CD4-positive, alpha-beta T cell treated with Interleukin-21 for 1 hour (primary cell): ENCODE measurements around the gene RALGAPA2.

Experiments used
- DNase-seq: peaks from one replicate; pipeline ENCODE4 v3.0.0-alpha.2; 2020

Gene RALGAPA2

DNA sequence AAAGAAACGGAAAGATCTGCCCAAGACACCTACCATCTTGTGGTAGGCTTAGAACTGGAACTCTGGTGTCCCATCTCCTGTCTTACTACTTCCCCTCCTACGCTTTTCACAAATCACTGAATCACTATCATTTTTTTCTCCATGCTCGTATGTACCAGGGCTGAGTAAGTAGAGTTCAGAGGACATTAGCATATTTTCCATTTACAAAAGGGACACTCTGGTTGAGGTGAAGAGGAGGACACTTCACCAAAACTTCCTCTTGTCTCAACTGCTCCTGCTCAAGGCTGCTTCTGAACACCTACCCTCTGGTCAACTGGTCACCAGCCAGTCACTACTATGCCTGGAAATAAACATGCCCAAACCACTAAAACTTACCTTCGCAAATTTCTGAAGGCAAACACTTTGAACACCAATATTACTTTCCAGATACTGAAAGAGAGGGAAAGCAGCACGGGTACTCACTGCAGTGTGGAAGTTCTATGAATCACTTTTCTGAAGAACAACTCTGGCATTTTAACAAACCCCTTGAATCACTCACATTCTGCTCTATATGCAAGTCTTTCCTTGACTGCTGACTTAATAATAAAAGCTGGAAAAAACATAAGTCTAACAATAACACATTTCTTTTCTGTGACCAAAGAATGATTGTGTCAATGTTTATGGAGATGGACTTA, 221.2 kb downstream of the RALGAPA2 start:
- DNase-seq, result no peak

DNA sequence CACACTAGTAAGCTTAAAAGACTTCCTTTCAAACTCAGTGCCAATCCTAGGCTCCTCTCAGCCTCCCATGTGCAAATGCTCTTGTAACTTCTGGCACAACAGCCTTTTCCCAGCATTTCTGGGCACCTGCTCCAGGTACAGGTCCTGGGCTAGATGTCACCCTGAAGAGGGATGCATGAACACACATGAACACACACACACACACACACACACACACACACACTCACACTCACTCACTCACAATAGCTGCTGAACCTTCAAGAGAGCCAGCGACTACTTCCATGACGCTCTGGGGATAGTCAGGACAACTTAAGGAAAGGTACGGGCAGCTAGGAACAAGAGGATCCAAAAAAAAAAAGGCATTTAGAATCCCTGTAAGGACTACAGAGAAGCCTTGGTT, 221.8 kb downstream of the RALGAPA2 start:
- no peak for DNase-seq

DNA sequence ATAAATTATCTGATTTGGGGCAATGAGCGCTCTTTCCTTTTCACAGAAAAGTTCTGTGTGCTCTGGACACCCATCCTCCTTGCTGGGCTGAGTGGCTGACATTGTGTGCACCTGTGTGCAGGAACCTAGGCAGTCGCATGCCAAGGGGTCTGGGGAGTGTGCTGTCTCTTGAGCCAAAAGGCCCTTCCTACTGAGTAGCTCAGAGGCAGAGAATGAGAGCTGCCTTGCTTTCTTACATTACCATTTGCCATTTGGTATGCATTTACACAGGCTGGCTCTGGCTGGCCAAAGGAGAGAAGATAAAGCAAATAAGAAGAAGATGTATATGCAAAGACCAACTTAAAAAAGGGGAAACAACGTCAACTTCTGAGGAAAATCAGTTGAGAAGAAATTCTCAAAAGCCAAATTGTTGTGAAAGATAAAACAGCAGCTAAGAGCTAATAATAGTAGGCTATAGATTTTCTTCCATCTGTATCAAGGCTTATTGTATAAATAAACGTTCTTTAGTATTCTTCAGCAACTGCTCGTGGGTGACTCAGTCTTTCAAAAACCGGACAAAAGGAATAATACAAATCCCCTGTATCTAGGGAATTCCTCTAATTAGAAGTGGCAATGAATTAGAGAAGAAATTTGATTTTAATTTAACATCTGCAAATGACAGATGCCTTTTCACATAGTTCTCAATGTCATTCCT, 222.6 kb downstream of the RALGAPA2 start:
- no peak for DNase-seq

DNA sequence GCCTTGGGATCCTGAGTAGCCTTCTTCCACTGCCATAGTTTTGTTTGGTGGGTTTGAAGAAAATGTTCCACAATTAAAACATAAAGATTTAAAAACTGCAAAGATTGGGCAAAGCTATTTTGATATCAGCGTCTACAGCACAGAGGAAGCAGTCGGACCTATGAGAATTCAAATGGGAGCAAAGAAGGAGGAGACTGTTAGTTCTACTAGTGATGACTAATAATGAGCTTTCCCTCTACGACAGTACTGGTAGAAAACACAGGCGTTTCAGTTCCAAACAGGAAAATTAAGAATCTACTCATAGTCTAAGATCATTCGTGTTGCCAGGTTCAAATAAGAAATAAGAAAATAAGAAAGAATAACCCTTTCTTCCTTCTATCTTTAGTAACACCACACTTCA, 223.4 kb downstream of the RALGAPA2 start:
- DNase-seq, result no peak

DNA sequence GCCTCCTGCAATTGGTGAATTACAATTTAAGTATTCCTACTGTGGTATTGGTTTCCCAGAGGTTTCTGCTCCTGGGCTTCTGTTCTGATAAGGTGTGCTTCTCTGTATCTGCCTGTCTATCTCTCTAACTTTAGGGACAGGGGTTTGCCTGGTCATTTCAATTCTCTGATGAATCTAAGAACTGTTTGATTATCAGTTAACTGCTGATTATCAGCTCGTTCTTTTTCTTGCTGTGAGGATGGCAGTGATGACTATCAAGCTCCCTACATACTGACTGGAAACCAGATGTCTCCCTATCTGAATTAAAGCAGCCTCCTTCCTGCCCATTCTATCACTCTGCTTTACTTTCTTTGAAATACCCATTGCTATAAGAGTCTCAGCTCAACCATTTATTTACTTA, 224.1 kb downstream of the RALGAPA2 start:
- DNase-seq, result no peak

DNA sequence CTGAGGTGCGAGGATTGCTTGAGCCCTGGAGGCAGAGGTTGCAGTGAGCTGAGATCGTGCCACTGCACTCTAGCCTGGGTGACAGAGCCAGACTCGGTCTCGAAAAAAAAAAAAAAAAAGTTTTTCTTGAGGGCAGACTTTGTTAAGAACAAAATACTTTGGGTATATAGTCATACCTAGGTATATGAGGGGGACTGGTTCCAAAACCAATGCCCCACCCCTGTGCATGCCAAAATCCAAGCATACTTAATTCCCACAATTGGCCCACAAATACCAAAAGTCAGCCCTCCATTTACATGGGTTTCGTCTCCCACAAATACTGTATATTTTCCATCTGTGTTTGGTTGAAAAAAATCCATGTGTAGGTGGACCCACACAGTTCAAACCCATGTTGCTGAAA, 224.6 kb downstream of the RALGAPA2 start:
- no peak for DNase-seq

DNA sequence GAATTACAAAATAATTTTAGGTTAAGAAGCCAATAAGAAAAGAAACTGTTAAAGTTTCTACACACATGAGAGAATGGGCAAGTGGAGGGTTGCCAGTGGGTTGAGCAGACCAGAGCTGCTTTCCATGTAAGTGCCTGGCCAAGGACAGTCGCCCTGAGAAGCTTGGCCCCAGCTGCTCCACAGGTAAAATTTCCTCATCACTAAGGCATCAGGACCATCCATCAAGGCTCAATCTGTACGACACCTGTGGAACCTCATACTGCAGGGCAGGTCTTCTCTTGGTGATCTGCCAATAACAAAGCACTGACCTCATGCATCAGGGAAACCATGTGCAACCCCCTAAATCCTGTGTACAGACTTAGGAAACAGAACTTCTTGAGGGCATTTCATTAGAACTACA, 229.1 kb downstream of the RALGAPA2 start:
- DNase-seq, result no peak

DNA sequence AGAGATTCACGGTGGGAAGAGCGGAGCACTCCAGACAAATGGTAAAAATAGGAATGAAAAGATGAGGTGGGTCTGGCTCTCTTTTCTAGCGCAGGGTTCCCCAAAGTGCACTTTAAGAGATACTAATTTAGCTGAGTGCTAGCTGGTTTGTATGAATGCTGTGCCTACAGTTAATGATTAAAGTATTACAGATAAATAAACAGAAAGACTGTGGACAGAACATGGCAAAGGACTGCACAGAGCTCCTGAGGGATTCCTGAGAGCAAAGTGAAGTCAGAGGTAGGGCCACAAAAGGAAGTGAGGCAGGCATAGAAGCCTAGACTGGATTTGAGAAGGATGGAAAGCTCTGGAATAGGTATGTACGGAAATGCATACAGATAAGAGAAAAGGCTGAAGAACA, 230.0 kb downstream of the RALGAPA2 start:
- no peak for DNase-seq

DNA sequence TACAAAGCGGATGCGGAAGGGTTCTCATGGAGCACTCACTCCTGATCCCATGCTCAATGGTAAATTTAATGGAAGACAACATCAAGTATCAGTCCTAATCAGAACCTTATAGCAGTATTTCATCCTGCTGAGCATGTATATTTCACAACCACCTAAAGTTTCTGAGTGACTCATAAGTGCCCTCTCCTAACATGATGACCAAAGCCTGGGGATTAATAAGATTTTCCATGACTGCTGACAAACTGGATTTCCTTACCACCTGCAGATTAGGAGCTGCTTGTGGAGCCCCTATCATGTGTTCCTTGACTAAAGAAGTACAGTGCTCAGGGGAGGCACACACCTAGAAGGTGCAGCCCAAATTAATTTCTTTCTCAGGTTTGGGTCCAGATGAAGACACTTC, 231.8 kb downstream of the RALGAPA2 start:
- no peak for DNase-seq

DNA sequence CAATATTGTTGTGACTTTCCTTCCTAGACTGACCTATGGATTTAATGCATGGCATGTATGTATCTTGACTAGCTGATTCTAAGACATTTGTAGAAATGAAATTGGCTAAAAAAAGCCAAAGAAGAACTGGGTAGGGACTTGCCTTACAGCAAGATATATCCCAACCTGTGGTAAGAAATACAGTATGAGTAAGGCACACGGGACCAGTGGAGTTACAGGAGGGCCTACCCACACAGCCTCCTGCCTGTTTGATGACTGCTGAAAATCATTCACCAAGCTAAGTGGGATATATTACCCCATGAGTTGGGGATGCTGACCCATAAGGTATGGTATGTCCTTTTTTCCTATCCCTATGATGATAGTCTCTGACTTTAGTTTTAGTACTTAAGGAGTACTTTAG, 232.3 kb downstream of the RALGAPA2 start:
- DNase-seq, result no peak

DNA sequence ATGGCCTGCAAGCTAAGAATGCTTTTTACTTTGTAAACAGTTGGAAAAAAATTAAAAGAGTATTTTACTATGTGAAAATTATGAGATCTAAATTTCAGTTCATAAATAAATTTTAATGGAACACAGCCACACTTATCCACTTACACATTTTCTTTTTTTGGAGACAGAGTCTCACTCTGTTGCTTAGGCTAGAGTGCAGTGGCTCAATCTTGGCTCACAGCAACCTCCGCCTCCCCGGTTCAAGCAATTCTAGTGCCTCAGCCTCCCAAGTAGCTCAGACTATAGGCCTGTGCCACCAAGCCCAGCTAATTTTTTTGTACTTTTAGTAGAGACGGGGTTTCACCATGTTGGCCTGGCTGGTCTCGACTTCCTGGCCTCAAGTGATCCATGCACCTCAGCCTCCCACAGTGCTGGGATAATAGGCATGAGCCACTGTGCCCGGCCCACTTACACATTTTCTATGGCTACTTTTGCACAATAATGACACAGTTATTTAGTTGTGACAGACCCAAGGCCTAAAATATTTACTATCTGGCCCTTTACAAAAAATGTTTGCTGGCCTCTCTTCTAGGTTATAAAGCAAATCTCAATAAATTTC, 234.9 kb downstream of the RALGAPA2 start:
- no peak for DNase-seq

DNA sequence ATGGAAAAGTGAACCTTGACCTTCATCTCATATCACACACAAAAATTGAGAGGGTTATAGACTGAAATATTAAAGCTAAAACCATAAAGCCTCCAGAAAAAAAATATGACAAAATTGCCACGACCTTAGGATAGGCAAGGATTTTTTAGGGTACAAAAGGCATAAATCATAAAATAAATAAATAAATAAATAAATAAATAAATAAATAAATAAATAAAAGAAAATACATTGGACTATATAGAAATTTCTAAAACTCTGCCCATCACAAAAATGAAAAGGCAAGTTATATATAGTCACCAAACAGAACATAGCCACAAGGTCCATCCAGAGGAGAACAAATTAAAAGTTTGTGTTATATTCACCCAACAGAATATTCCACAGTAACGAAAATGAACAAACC, 235.9 kb downstream of the RALGAPA2 start:
- DNase-seq, result no peak

DNA sequence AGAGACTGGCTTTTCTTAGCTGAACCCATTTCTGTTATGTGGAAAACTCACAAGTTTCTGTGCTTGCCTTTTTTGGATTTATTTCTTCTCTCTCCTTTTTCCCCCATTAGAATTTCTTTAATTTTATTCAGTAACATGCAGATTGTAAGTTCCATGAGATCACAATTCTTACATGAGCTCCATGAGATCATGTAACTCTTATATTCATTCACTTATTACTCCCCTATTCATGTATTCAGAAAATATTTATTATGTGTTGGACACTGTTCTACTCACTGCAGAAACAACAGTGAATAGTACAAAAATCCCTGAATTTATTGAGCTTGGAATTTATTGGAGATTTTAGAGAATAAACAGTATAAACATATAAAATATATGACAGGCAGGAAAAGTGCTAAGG, 238.8 kb downstream of the RALGAPA2 start:
- no peak for DNase-seq

DNA sequence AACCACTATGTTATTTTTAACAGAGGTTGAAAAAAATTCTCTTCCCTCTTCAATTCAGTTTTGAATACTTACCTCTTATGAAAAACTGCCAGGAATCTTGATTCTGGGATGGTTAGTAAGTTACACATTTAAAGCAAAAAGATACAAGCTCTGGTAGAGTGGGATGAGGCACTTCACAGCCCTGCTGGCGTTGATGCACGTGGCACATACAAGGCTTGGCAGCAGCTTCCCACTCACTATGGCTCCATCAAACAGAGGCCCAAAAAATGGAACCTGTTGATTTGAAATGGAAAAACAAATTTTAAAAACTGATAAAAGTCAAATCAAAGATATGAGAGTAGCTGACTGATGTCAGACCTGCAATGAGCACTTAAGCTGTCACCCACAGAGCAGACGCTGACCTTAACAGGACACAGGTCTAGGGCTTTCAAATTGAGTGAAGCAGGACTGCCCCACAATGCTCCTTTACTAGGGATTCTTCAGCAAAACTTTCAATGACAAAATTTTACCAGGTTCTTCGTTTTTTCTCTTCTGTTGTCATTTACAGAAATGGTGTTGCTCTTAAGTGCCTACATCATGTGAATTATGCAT, 239.7 kb downstream of the RALGAPA2 start:
- no peak for DNase-seq

DNA sequence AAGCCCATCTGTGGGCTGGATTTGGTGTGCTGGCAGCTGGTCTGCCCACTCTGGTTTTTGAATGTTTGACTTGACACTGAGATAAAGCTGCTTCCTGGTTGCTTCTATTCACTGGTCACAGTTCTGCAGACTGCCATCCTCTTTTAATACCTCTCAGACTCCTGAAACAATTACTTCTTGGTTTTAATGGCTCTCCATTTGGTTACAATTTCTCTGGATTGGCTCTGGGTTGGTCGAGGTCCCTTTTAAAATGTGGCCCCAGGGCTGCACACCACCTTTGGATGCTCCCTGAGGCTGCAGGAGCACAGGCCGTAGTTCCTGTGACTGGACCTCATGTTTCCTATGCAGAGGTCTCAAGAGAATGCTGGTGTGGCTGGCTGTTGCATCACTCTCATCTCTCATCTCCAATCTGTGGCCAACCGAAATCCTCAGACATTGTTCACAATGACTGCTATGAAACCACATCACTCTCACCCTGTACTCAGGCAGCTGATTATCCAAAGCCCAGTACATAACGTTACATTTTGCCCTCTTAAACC, 246.0 kb downstream of the RALGAPA2 start:
- DNase-seq, result no peak

DNA sequence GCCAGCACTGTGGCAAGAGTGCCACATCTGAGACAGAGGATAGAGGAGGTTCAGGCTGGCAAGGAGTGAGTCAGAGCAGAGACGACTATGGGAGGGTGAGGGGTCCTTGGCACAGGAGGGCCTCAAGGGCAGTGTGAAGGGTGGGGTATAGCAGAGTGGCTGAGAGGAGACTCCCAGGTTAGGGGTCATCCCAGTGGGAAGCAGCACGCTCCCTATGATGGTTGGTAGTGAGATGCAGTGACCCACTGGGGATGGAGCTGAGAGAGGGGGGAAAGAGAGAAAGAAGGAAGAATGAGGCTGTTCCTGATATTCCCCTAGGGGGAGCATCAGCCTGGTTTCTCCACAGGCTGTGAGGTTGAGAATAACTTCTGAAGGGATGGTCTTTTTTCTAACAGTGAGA, 247.2 kb downstream of the RALGAPA2 start:
- DNase-seq, result no peak

DNA sequence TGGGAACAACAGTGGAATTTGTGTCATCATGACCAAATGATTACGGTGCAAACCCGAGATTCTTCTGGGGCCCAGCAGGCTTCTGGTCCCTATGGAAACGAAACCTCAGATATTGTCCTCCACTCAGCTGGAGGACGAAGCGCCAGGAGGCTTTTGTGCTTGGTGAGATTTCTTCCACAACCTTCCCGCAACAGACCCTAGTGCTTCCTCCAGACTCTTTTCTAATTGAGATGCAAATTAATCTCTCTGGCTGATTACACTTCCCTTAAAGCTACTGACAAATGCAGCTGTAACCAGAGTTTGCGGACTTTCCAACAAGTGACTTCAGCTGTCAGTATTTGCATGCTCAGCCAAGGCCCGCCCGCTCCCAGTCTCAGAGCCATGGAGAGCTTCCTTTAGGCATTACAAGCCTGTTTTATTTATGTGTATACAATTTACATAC, 248.5 kb downstream of the RALGAPA2 start:
- no peak for DNase-seq

DNA sequence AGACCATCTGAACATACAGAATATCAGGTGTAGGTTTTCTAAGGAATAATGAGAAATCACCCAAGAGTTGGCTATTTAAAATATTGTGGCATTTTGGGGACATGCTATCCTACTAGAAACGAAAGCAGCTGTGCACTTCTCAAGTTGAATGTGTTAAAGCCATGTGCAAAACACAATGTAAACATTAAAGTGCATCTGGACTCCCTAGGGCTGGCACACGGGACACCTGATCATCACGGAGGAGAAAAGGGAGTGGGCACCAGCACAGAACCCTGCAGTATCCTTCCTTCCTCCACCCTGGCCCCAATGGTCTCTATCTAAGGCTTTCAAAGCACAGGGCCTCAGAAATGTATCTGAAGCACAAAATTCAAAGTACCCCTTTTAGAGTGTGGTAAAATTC, 250.3 kb downstream of the RALGAPA2 start:
- no peak for DNase-seq

DNA sequence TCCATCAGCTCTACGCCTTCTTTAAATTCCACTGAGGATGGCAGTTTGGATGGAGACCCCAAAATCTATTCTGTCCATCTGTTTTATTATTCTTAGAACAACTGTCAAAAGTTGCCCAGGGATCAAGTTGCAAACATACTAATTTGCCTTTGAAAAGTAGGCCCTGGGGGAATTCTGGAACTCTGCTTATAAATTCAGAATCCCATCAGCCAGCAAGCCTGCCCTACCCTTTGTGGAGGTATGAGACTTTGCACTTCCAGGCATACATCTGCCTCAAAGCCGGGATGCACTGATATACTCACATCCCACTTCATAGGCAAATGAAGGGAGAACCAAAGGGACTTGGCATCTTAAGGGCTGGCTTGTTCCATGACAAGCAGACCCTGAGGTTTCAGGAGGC, 250.9 kb downstream of the RALGAPA2 start:
- no peak for DNase-seq

DNA sequence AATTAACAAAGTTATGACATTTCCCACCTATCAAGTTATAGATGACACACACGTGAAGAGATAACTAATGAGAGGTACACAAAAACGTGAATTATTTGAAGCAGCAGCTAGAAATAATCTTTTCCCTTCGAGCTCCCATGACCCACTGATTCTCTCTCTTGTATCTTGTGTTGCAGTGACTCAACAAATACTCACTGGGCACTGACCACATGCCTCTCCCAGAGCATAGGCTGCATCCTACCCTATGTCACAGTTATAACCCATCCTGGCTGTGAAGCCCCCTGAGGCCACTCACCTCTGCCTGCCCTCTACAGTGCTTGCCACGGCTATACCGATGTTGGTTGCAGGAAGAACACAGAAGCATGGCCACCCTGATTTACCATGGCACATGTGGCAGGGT, 252.7 kb downstream of the RALGAPA2 start:
- no peak for DNase-seq

DNA sequence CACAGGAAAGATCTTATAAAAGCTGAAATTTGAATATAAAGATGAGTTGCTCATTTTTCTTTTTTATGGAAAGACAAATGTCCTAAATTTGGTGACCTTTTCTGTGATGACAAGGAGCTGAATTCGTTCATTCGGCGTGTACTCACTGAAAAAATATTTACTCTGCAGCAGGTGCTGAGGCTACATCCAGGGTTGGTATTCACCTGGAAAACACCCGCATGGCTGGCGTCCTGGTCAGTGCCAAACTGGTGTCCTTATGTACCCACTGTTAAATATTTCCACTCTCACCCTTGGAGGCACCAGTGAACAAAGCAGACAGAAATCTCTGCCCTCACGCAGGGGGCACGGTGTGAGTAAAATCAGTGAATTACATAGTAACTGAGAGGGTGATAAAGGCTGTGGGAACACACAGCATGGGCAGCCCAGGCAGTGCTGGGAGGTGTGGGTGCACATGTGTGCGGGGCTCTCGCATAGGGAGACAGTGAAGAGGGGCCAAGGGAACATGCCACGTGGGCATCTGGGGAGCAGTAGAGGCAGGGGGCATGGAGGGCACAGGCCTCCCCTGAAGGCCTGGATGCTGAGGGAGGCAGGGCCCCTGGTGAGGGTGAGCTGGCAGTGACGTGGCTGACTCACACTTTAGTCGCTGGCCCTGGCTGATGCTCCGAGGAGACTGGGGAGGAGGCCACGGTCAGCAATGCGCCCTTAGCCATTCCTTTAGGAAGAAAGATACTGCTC, 254.9 kb downstream of the RALGAPA2 start:
- no peak for DNase-seq

DNA sequence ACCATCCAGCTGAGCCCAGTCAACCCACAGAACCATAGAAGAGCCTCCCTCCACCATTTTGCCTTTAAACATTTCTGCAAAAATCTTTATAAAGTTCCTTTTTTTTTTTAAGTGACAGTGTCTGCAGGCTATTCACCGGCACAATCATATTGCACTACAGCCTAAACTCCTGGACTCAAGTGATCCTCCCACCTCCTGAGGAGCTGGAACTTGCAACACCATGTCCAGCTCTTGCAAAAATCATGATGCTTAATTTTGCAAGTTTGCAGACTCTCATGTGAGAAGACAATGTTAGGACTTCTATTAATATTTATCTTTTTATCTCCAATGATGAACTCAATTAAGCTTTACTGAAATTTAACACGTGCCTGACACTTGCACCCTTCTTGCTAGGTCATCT, 255.7 kb downstream of the RALGAPA2 start:
- DNase-seq, result no peak

DNA sequence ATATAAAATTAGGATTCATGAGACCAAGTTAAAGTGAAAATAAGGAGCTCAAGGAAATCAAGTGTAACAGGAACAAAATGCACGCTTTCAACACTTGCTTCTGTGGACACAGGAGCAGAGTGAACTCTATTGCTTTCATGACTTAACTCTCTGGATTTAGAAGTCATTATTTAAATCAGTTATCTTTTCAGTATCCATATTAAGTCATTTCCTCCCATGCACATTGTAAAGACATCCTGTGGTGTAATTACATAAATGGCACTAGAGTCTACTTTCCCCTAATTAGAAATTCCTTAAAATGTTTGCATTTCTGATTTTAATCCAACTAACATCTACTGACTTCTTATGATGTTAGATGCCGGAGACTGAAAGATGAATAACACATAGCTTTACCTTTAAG, 256.5 kb downstream of the RALGAPA2 start:
- DNase-seq, result no peak
